ENCODE data around the gene VANGL2. TPM values are rescaled to one million over a fixed set of nuclear protein-coding genes. Genes with fewer than 3 reads are reported as not detected.

VANGL2 gene
- polyA plus RNA-seq, 1 experiment, result 0.33 TPM

GRCh38 chr1:160428053-160428452, 27.7 kb downstream of the VANGL2 start:
- Histone ChIP-seq H3K36me3 (ENCODE audit: control insufficient read depth, insufficient read depth, low read length) (no peaks in the 10 kb centered on the region), H3K27me3 (ENCODE audit: control insufficient read depth, insufficient read depth, low read length) (no peaks in the 10 kb centered on the region; the same call in 1 of the 2 replicates), H3K4me3 (ENCODE audit: low read depth, low read length) (no peak overlapping the region)
- ChIA-PET CTCF (interaction anchor here (0.6 to 2.2 kb wide), 8 partner anchors 9 to 182 kb away, joined by 3 to 16 read pairs (median 4); no protein-coding TSS in a partner anchor), POLR2A (no interaction called here)
- DNase-seq (ENCODE audit: low read depth), result no peak
- TF ChIP-seq CTCF (IDR thresholded peaks at IDR 0.05; ENCODE audit: insufficient read depth, low read depth, low read length), result no peak

GRCh38 chr1:160428655-160429054, 28.3 kb downstream of the VANGL2 start:
- Histone ChIP-seq H3K27me3 (ENCODE audit: control insufficient read depth, insufficient read depth, low read length) (no peaks in the 10 kb centered on the region; the same call in 1 of the 2 replicates), H3K36me3 (ENCODE audit: control insufficient read depth, insufficient read depth, low read length) (no peaks in the 10 kb centered on the region), H3K4me3 (ENCODE audit: low read depth, low read length) (no peak overlapping the region)
- ChIA-PET POLR2A (no interaction called here), CTCF (interaction anchor here (0.6 to 2.2 kb wide), 9 partner anchors 10 to 181 kb away, joined by 3 to 16 read pairs (median 4); no protein-coding TSS in a partner anchor)
- peak; percentile 43 for TF ChIP-seq CTCF (IDR thresholded peaks at IDR 0.05; ENCODE audit: insufficient read depth, low read depth, low read length)
- no peak for DNase-seq (ENCODE audit: low read depth)

GRCh38 chr1:160429125-160429561, 28.8 kb downstream of the VANGL2 start:
- Histone ChIP-seq H3K36me3 (ENCODE audit: control insufficient read depth, insufficient read depth, low read length) (no peaks in the 10 kb centered on the region), H3K27me3 (ENCODE audit: control insufficient read depth, insufficient read depth, low read length) (no peaks in the 10 kb centered on the region; the same call in 1 of the 2 replicates), H3K4me3 (ENCODE audit: low read depth, low read length) (no peak overlapping the region)
- ChIA-PET CTCF (interaction anchor here (1.0 to 2.2 kb wide), 5 partner anchors 10 to 181 kb away, joined by 3 to 16 read pairs (median 5); no protein-coding TSS in a partner anchor), POLR2A (no interaction called here)
- TF ChIP-seq CTCF (IDR thresholded peaks at IDR 0.05; ENCODE audit: insufficient read depth, low read depth, low read length), result no peak
- DNase-seq (ENCODE audit: low read depth), result no peak

DNA sequence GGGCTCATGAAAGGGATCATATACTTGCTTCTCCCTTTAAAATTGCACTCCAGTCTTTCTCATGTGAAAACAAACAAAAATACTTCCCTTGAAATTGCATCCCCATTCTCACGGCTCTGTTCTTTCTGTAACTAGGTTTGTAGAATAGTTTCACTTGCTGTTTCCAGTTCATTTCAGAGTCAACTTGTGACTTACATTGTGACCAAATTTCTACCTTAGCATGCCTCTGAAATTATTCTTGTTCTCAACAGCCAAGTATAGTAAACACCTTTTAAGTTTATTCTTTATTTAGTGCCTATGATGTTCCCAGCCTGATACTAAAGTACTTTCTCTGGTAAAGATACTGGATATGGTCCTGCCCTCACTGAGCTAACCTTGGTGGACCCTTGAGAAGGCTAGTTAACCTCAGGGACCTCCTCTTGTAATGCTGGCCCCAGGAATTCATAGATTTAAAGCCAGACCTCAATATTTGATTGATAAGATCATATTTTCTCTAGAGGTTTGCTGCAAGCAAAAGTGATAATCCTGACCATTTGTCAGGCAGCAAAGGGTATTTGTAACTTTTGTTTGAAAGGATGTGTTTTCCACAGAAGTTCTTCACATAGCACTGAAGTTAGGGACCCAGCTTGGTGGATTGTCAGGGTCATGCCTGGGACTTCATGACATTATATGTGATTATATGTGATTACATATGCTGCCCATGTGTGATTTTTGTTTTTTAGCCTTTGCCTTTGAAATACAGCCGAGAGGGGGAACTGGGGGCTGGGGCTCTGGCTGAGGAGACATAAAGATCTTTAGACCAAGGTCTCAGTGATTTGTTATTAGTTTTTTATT, 29.6 kb downstream of the VANGL2 start:
- Histone ChIP-seq H3K27me3 (ENCODE audit: control insufficient read depth, insufficient read depth, low read length) (no peaks in the 10 kb centered on the region; the same call in 1 of the 2 replicates), H3K36me3 (ENCODE audit: control insufficient read depth, insufficient read depth, low read length) (no peaks in the 10 kb centered on the region), H3K4me3 (ENCODE audit: low read depth, low read length) (no peak overlapping the region)
- CTCF ChIA-PET, result interaction anchor here (2.0 to 2.2 kb wide), 2 partner anchors 9 to 177 kb away, joined by 5 to 16 read pairs; no protein-coding TSS in a partner anchor
- TF ChIP-seq CTCF (IDR thresholded peaks at IDR 0.05; ENCODE audit: insufficient read depth, low read depth, low read length), result no peak
- POLR2A ChIA-PET, result no interaction called here
- no peak for DNase-seq (ENCODE audit: low read depth)

DNA sequence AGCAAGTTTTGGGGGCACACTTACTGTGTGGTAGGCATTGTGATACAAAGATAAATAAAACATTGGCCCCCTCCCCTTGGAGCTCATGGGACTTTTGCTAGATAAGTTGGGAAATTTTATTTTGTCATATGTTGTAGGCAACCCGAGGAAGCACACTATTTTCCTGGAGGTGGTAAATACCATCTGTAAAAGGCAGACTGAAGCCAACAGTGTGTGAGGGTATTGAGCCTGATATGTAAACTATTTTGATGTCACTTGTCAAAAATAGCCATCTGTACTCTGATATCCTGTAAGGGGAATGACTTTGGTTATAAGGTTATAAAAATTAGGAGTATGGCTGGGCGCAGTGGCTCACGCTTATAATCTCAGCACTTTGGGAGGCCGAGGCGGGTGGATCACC, 30.6 kb downstream of the VANGL2 start:
- no peak for TF ChIP-seq CTCF (IDR thresholded peaks at IDR 0.05; ENCODE audit: insufficient read depth, low read depth, low read length)
- ChIA-PET POLR2A (no interaction called here), CTCF (interaction anchor here (2.0 kb wide), 1 partner anchor 10 kb away, joined by 5 read pairs; no protein-coding TSS in a partner anchor)
- Histone ChIP-seq H3K36me3 (ENCODE audit: control insufficient read depth, insufficient read depth, low read length) (no peaks in the 10 kb centered on the region), H3K27me3 (ENCODE audit: control insufficient read depth, insufficient read depth, low read length) (no peaks in the 10 kb centered on the region; the same call in 1 of the 2 replicates), H3K4me3 (ENCODE audit: low read depth, low read length) (no peak overlapping the region)
- no peak for DNase-seq (ENCODE audit: low read depth)
